ENCODE results near the gene UBE2H. TPM values are rescaled to one million over a fixed set of nuclear protein-coding genes. Genes with fewer than 3 reads are reported as not detected.
A peak's percentile ranks its signal among the peaks of the same experiment; 100 is the strongest.

The UBE2H gene
- total RNA-seq, 1 experiment from 2014 or later: 58.0 TPM

DNA sequence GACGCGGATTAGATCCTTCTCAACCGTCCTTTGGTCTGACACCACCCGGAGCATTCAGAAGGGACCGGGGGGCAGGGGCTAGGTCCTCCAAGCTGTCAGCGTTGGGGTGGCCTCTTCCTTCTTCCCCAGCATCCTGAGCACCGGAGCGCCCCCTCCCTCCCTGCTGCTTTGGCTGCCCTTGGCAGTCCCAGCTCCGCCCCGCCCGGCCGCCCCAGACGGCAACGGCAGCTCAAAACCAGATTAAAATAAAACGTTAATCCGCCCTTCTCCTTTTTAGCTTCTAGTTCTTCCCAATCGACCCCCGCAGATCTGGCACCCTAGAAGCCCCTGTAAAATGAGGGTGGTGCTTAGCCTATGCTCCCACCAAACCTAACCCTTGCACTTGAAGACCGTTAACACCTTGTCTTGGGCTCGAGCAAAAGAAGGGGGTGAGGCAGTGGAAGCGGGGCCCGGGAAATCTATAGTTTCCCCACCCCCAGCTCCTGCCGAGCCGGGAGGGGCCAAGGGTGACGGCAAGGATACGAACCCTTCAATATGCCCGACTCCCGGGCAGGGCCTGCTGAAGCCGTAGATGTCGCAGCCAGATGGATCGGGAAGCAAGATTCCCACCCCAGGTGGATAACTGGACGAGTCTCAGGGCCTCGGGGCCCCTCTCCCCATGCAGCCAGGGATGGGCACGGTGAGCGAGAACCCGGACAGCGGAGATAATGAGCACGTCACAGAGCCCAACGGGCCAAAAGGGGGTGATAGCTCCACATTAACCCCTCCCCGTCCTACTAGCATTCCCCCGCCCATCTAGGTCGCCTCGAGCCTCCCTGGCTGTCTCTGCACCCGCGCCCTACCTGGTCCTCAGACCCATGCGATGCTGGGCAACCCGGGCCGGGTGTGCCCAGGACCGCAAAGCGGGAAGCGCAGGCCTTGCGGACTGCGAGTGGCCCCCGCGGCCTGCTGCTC, 171.5 kb downstream of the UBE2H start:
- no peak for TF ChIP-seq TCF7L2 (IDR thresholded peaks at IDR 0.05; ENCODE audit: low read depth, low read length)
- TF ChIP-seq POLR2AphosphoS5 (IDR thresholded peaks at IDR 0.05; ENCODE audit: low read depth, low read length): no peak
- TF ChIP-seq SIN3A (IDR thresholded peaks at IDR 0.05; ENCODE audit: borderline replicate concordance, insufficient read depth, low read depth, low read length): no peak
- no peak for TF ChIP-seq REST (IDR thresholded peaks at IDR 0.05; ENCODE audit: insufficient read depth in 1 of 2, low read depth in 2 of 2, low read length in 1 of 2)
- no peak for TF ChIP-seq CTCF (IDR thresholded peaks at IDR 0.05)
- in situ Hi-C loops (cut with HindIII; ENCODE audit: low pct_unique_long_range_greater_than_20kb, low sequenced_read_pairs): no loop called here
- ChIA-PET POLR2A (no interaction called here), CTCF (interaction anchor here (0.6 kb wide), 1 partner anchor 40 kb away, joined by 4 read pairs; no protein-coding TSS in a partner anchor)
- DNase-seq (ENCODE audit: low read depth, low spot score) (no peak), ATAC-seq (peak; percentile 17)
- peak overlapping the region; percentile 83 for H3K27ac ChIP-seq (ENCODE audit: low read length)
- peak overlapping the region; percentile 73 to 85 for H3K4me3 ChIP-seq (ENCODE audit: low read depth in 2 of 2, low read length in 2 of 2)
- H3K4me1 ChIP-seq (ENCODE audit: control insufficient read depth, insufficient read depth, low read length): peaks cover 9% of the 10 kb centered on the region; the same call in 1 of the 2 replicates
- no TSS peak for BruUV-seq (replicated peaks)
- H3K9me3 ChIP-seq (ENCODE audit: control insufficient read depth, insufficient read depth, low read depth, low read length): no peaks in the 10 kb centered on the region
- H3K36me3 ChIP-seq (ENCODE audit: control insufficient read depth, insufficient read depth, low read length): no peaks in the 10 kb centered on the region
- intact Hi-C loops (cut with micrococcal nuclease; ENCODE audit: unreplicated experiment): no loop called here
- H3K27me3 ChIP-seq (ENCODE audit: control insufficient read depth, insufficient read depth, low read length): no peaks in the 10 kb centered on the region

Other genes starting within 250 kb of the UBE2H start
- gene ZC3HC1, start 98.4 kb upstream of the UBE2H start, total RNA-seq (2021; ENCODE audit: unreplicated experiment): 32.3 TPM
- 26.7 TPM for gene KLHDC10, start 117.6 kb upstream of the UBE2H start, total RNA-seq (2021; ENCODE audit: unreplicated experiment)

Data from Panc1 (cell line).